Activated T-helper 2 cell treated with anti-CD3 and anti-CD28 coated beads, Interferon-gamma antibody, Interleukin-2, Interleukin-4, amounts not matched to agents 10 μg/mL and 5 μg/mL and 100 μg/mL, durations not matched to agents 14 hours and 24 hours and 36 hours (primary cell): Measurements from ENCODE around the gene OR6J1. TPM values are rescaled to one million over a fixed set of nuclear protein-coding genes. Genes with fewer than 3 reads are reported as not detected.

Source experiments
- DNase-seq: peaks from one replicate; pipeline ENCODE4 v3.0.0; 2021; ENCODE audit warnings: low spot score
- H3K27ac Mint-ChIP-seq: one replicate; pipeline ENCODE4 v1.8.0; 2021; ENCODE audit warnings: mixed read lengths
- H3K27me3 Mint-ChIP-seq: one replicate; pipeline ENCODE4 v1.8.0; 2021; ENCODE audit warnings: low read depth, mixed read lengths
- H3K36me3 Mint-ChIP-seq: one replicate; pipeline ENCODE4 v1.8.0; 2021; ENCODE audit warnings: low read depth, mixed read lengths
- H3K4me1 Mint-ChIP-seq: one replicate; pipeline ENCODE4 v1.8.0; 2021; ENCODE audit warnings: low read depth, mixed read lengths
- H3K4me3 Mint-ChIP-seq: one replicate; pipeline ENCODE4 v1.8.0; 2021; ENCODE audit warnings: low read depth, mild to moderate bottlenecking, moderate library complexity, mixed read lengths
- H3K9me3 Mint-ChIP-seq: one replicate; pipeline ENCODE4 v1.8.0; 2021; ENCODE audit warnings: mixed read lengths
- intact Hi-C: fragments of 100-400 bp; cut with micrococcal nuclease; formaldehyde crosslinking; loops from one replicate; pipeline ENCODE4 v1.15.1; 2023
- total RNA-seq: library from RNA; stranded (reverse); gene quantifications from 2 replicates; pipeline ENCODE4 v1.2.3, GENCODE V29; 2022

OR6J1 gene
- total RNA-seq, 1 donor from 2014 or later = not detected

GRCh38 chr14:22614240-22614799 lies 29.8 kb downstream of the OR6J1 start:
- Mint-ChIP-seq H3K4me3 (no peak overlapping the region), H3K4me1 (no peaks in the 10 kb centered on the region), H3K36me3 (peaks cover 16% of the 10 kb centered on the region), H3K27ac (no peak overlapping the region), H3K9me3 (no peaks in the 10 kb centered on the region), H3K27me3 (peaks cover 2% of the 10 kb centered on the region)
- intact Hi-C loops = no loop called here
- DNase-seq = no peak

DNA sequence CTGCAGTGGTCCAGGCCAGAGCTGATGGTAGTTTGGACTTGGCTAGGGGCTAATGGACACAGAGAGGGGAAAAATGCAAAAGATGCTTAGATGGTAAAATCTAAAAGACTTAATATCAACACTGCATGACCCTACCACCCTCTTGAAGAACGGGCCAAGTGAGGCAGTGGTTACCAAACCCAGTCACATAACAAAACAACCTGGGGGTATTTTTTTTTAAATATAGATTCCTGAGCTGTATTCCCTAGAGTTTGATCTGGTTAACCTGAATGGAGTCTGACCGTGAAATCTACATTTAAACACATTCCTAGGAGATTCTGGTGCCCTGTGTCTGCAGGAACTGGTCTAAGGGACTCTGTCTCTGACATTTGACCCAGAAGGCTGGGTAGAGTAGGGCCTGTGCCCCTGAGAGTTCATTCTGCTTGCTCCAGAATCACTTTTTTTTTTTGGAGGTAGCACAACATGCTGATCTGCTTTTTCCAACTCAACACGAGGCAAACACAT lies 30.4 kb downstream of the OR6J1 start:
- Mint-ChIP-seq H3K36me3 (peaks cover 16% of the 10 kb centered on the region), H3K4me3 (no peak overlapping the region), H3K27ac (no peak overlapping the region), H3K9me3 (no peaks in the 10 kb centered on the region), H3K27me3 (no peaks in the 10 kb centered on the region), H3K4me1 (no peaks in the 10 kb centered on the region)
- intact Hi-C loops = no loop called here
- no peak for DNase-seq

GRCh38 chr14:22613106-22613695 lies 31.0 kb downstream of the OR6J1 start:
- no peak for DNase-seq
- H3K9me3 Mint-ChIP-seq = no peaks in the 10 kb centered on the region
- H3K4me3 Mint-ChIP-seq = no peak overlapping the region
- H3K27ac Mint-ChIP-seq = peak overlapping the region; percentile 37
- H3K27me3 Mint-ChIP-seq = no peaks in the 10 kb centered on the region
- peaks cover 16% of the 10 kb centered on the region for H3K36me3 Mint-ChIP-seq
- intact Hi-C loops = no loop called here
- no peaks in the 10 kb centered on the region for H3K4me1 Mint-ChIP-seq

DNA sequence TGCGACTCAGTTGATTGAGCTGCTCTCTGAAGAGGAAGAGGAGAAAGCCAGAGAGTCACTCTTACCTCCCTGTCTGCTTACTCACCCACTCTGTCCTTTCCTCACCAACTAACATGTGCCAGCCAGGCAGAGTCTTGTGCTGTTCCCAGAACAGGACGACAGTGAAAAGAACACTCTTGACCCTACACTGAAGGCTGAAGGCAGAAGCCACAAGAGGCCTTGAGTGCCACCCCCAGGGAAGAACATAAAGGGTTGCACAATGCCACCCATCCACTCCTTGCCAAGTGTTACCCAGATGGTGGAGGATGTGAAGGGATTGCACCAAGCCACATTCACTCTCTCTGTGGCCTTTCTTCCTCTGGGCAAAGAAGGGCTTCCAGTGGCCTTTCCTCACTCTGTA lies 33.2 kb downstream of the OR6J1 start:
- no peak overlapping the region for H3K4me3 Mint-ChIP-seq
- no peak for DNase-seq
- peak overlapping the region; percentile 19 for H3K27ac Mint-ChIP-seq
- H3K27me3 Mint-ChIP-seq = no peaks in the 10 kb centered on the region
- peaks cover 22% of the 10 kb centered on the region for H3K36me3 Mint-ChIP-seq
- H3K4me1 Mint-ChIP-seq = no peaks in the 10 kb centered on the region
- no peaks in the 10 kb centered on the region for H3K9me3 Mint-ChIP-seq
- intact Hi-C loops = no loop called here

GRCh38 chr14:22607291-22607690 lies 36.9 kb downstream of the OR6J1 start:
- H3K9me3 Mint-ChIP-seq = no peaks in the 10 kb centered on the region
- H3K4me3 Mint-ChIP-seq = no peak overlapping the region
- intact Hi-C loops = no loop called here
- DNase-seq = no peak
- no peak overlapping the region for H3K27ac Mint-ChIP-seq
- H3K4me1 Mint-ChIP-seq = no peaks in the 10 kb centered on the region
- peaks cover 45% of the 10 kb centered on the region for H3K36me3 Mint-ChIP-seq
- H3K27me3 Mint-ChIP-seq = no peaks in the 10 kb centered on the region

- H3K36me3 Mint-ChIP-seq = peaks cover 50% of the 10 kb centered on the region
- H3K27me3 Mint-ChIP-seq = no peaks in the 10 kb centered on the region
- no peak for DNase-seq
- H3K4me3 Mint-ChIP-seq = no peak overlapping the region
- peaks cover 5% of the 10 kb centered on the region for H3K4me1 Mint-ChIP-seq
- H3K27ac Mint-ChIP-seq = no peak overlapping the region
- H3K9me3 Mint-ChIP-seq = no peaks in the 10 kb centered on the region
- intact Hi-C loops = no loop called here
These were observed 37.8 kb downstream of the OR6J1 start for GRCh38 chr14:22606380-22606779.

- Mint-ChIP-seq H3K9me3 (no peaks in the 10 kb centered on the region), H3K36me3 (peaks cover 34% of the 10 kb centered on the region), H3K27me3 (no peaks in the 10 kb centered on the region)
These were observed 41.3 kb downstream of the OR6J1 start for GRCh38 chr14:22602862-22603261.

DNA sequence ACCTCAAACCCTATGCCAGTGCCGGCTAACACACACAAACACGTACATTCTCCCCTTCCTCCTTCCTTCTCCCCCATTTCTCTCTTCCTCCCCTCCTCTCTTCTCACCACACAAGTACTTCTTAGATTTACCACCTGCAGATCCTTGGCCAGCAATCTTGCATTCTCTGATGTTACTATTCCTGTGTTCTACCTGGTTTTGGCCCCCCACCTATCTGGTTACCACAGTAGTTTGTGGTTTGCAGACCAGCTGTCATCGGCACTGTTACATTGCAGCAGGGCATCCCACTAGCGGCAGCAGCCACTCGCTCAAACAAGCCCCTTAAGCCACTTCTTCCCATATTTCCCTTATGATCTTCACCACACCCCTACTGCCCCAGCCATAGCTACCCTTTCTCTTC lies 42.2 kb downstream of the OR6J1 start:
- H3K4me3 Mint-ChIP-seq = no peak overlapping the region
- no peaks in the 10 kb centered on the region for H3K9me3 Mint-ChIP-seq
- H3K27ac Mint-ChIP-seq = no peak overlapping the region
- intact Hi-C loops = no loop called here
- no peaks in the 10 kb centered on the region for H3K27me3 Mint-ChIP-seq
- H3K36me3 Mint-ChIP-seq = peaks cover 29% of the 10 kb centered on the region
- H3K4me1 Mint-ChIP-seq = peaks cover 37% of the 10 kb centered on the region
- no peak for DNase-seq

More at GRCh38 chr14:22602862-22603261, 41.3 kb downstream of the OR6J1 start:
- peaks cover 32% of the 10 kb centered on the region for H3K4me1 Mint-ChIP-seq
- H3K27ac Mint-ChIP-seq = no peak overlapping the region
- intact Hi-C loops = no loop called here
- DNase-seq = no peak
- H3K4me3 Mint-ChIP-seq = no peak overlapping the region

- Mint-ChIP-seq H3K4me1 (peaks cover 37% of the 10 kb centered on the region), H3K9me3 (no peaks in the 10 kb centered on the region), H3K36me3 (peaks cover 29% of the 10 kb centered on the region), H3K27ac (no peak overlapping the region), H3K27me3 (peaks cover 2% of the 10 kb centered on the region), H3K4me3 (no peak overlapping the region)
- no peak for DNase-seq
- intact Hi-C loops = no loop called here
These were observed 42.7 kb downstream of the OR6J1 start for GRCh38 chr14:22601456-22601855.

DNA sequence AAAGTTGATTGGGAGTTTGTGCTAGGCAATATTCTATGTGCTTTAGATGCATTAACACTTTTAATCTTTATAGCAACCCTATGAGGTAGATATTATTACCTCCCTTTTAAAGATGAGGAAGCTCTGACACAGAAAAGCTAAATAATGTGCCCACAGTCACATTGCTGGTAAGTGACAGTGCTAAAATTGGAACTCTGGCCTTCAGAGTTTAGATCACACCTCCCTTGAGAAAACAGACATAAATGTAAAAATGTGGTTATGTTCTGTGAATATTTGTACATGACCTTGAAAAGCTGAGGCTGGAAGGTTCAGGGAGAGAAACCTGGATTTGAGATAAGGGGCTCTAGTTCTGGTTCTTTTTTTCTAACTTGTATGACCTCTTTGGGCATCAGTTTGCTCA lies 44.1 kb downstream of the OR6J1 start:
- H3K4me3 Mint-ChIP-seq = peak overlapping the region; percentile 26
- peaks cover 6% of the 10 kb centered on the region for H3K27me3 Mint-ChIP-seq
- no peaks in the 10 kb centered on the region for H3K9me3 Mint-ChIP-seq
- peaks cover 39% of the 10 kb centered on the region for H3K4me1 Mint-ChIP-seq
- intact Hi-C loops = no loop called here
- no peak overlapping the region for H3K27ac Mint-ChIP-seq
- no peak for DNase-seq
- H3K36me3 Mint-ChIP-seq = peaks cover 20% of the 10 kb centered on the region

DNA sequence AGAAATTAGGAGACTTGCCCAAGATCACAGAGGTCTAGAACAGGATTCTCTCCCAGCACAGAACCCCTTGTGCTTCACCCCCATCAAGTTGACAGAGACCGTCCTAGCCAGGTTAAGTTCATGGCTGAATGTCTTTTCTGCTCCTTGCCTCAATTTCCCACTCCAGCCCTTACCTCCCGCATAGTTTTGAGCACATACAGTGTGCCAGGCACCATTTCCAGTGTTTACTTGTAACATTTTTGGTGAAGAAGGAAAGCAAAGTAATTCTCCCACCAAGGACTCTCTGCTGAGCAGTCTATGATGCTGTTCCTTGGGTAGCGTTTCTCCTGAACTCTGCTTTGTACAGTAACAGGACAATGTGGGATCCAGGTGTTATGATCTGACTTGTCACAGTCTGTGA lies 44.8 kb downstream of the OR6J1 start:
- no peak for DNase-seq
- intact Hi-C loops = no loop called here
- H3K27ac Mint-ChIP-seq = peak overlapping the region; percentile 62
- peaks cover 6% of the 10 kb centered on the region for H3K27me3 Mint-ChIP-seq
- peak overlapping the region; percentile 87 for H3K4me3 Mint-ChIP-seq
- peaks cover 40% of the 10 kb centered on the region for H3K4me1 Mint-ChIP-seq
- H3K36me3 Mint-ChIP-seq = peaks cover 20% of the 10 kb centered on the region
- H3K9me3 Mint-ChIP-seq = no peaks in the 10 kb centered on the region

GRCh38 chr14:22598896-22599244 lies 45.3 kb downstream of the OR6J1 start:
- Mint-ChIP-seq H3K36me3 (peaks cover 19% of the 10 kb centered on the region), H3K4me1 (peaks cover 43% of the 10 kb centered on the region), H3K27ac (peak overlapping the region; percentile 79), H3K27me3 (peaks cover 7% of the 10 kb centered on the region), H3K4me3 (peak overlapping the region; percentile 87), H3K9me3 (no peaks in the 10 kb centered on the region)
- DNase-seq = no peak
- intact Hi-C loops = loop anchor here (1.0 kb wide), 1 partner anchor 10 kb away; the partner anchor contains the start of gene DAD1

GRCh38 chr14:22598099-22598895 lies 45.9 kb downstream of the OR6J1 start, which contains the start of gene ABHD4:
ABHD4 (plus strand) TSS chr14:22598300; CDS start chr14:22598307, 7 bp downstream.
- H3K27ac Mint-ChIP-seq = peak within 1 kb of the TSS; percentile 79
- no peaks in the 10 kb centered on the region for H3K9me3 Mint-ChIP-seq
- intact Hi-C loops = loop anchor here (1.0 kb wide), 1 partner anchor 9 kb away; the partner anchor contains the start of gene DAD1
- peak within 1 kb of the TSS; percentile 87 for H3K4me3 Mint-ChIP-seq
- H3K27me3 Mint-ChIP-seq = peaks cover 10% of the 10 kb centered on the region
- H3K36me3 Mint-ChIP-seq = peaks cover 14% of the 10 kb centered on the region
- peak; percentile 65 for DNase-seq
- peaks cover 45% of the 10 kb centered on the region for H3K4me1 Mint-ChIP-seq
